GM23338 (cell line): ENCODE results near the gene BAIAP2.

Experiments
- CREB1 ChIP-seq: fragments of 250-450 bp; sonication (Bioruptor Pico); IDR thresholded peaks from 2 replicates; pipeline ENCODE4 v1.5.0; 2020; ENCODE audit warnings: low read depth, mild to moderate bottlenecking, moderate library complexity
- TF ChIP-seq, protein P1 (sequence below): IDR thresholded peaks from one replicate; pipeline ENCODE4 v1.6.1; 2018; ENCODE audit warnings: antibody characterized with exemption; ENCODE audit not compliant: unreplicated experiment

DNA sequence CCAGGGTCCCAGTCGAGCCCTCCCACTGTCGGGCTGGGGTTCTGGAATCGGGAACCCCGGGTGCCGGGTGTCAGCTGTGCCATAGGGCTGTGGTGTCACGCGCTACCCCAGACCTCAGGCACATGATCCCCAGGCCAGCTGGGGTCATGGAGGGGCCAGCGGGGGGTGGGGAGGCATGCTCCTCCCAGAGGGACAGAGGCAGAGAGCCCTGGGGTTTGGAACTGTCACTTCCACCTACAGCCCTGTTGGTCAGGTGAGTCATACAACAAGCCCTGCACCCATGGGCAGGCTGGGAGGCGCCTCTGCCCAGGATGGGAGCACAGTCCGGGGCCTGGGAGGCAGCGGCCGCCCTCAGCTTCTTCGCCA is 63.0 kb downstream of the BAIAP2 start:
- TF ChIP-seq, protein P1, sequence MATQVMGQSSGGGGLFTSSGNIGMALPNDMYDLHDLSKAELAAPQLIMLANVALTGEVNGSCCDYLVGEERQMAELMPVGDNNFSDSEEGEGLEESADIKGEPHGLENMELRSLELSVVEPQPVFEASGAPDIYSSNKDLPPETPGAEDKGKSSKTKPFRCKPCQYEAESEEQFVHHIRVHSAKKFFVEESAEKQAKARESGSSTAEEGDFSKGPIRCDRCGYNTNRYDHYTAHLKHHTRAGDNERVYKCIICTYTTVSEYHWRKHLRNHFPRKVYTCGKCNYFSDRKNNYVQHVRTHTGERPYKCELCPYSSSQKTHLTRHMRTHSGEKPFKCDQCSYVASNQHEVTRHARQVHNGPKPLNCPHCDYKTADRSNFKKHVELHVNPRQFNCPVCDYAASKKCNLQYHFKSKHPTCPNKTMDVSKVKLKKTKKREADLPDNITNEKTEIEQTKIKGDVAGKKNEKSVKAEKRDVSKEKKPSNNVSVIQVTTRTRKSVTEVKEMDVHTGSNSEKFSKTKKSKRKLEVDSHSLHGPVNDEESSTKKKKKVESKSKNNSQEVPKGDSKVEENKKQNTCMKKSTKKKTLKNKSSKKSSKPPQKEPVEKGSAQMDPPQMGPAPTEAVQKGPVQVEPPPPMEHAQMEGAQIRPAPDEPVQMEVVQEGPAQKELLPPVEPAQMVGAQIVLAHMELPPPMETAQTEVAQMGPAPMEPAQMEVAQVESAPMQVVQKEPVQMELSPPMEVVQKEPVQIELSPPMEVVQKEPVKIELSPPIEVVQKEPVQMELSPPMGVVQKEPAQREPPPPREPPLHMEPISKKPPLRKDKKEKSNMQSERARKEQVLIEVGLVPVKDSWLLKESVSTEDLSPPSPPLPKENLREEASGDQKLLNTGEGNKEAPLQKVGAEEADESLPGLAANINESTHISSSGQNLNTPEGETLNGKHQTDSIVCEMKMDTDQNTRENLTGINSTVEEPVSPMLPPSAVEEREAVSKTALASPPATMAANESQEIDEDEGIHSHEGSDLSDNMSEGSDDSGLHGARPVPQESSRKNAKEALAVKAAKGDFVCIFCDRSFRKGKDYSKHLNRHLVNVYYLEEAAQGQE: no peak
- TF ChIP-seq CREB1 (CRISPR knock-in tag): no peak
